K562 (cell line): Measurements from ENCODE around the gene GCN1. TPM values are rescaled to one million over a fixed set of nuclear protein-coding genes. Genes with fewer than 3 reads are reported as not detected.

Experiments used
- ADNP ChIP-seq: fragments of 200-800 bp; sonication (Bioruptor generic); IDR thresholded peaks from 2 replicates; pipeline ENCODE4 v1.6.1; 2016; ENCODE audit warnings: missing genetic modification characterization, missing compliant biosample characterization
- ATF3 ChIP-seq, 2 experiments: fragments of 450-650 bp in 1 of 2; sonication (generic) in 1 of 2; formaldehyde crosslinking in 1 of 2; IDR thresholded peaks in 1 of 2; conservative IDR thresholded peaks in 1 of 2; 2 replicates each; pipeline versions ENCODE4 v1.6.1 to v1.8.1; 2016 to 2023; ENCODE audit warnings: mild to moderate bottlenecking in 2 of 2, moderate library complexity in 2 of 2, inconsistent platforms in 1 of 2, missing genetic modification reagents in 1 of 2
- COPS2 ChIP-seq: fragments of 450-650 bp; conservative IDR thresholded peaks from 2 replicates; pipeline ENCODE4 v1.6.1; 2016; ENCODE audit warnings: mild to moderate bottlenecking, moderate library complexity
- DDX20 ChIP-seq: fragments of 450-650 bp; IDR thresholded peaks from 2 replicates; pipeline ENCODE4 v1.6.1; 2016; ENCODE audit warnings: missing genetic modification characterization, low read depth, mild to moderate bottlenecking, missing compliant biosample characterization, moderate library complexity
- DNMT1 ChIP-seq: fragments of 450-650 bp; IDR thresholded peaks from 2 replicates; pipeline ENCODE4 v1.6.1; 2016; ENCODE audit warnings: antibody characterized with exemption, mild to moderate bottlenecking
- FOXJ3 ChIP-seq: sonication (generic); formaldehyde crosslinking; IDR thresholded peaks from 2 replicates; pipeline ENCODE4 v1.4.0; 2020; ENCODE audit warnings: mild to moderate bottlenecking, missing genetic modification reagents
- HOXB6 ChIP-seq: fragments of 250-450 bp; sonication (Bioruptor Pico); IDR thresholded peaks from 2 replicates; pipeline ENCODE4 v1.5.1; 2022; ENCODE audit warnings: mild to moderate bottlenecking, borderline replicate concordance
- ID3 ChIP-seq, 2 experiments: fragments of 250-450 bp in 1 of 2; fragments of 450-650 bp in 1 of 2; sonication (Bioruptor Pico) in 1 of 2; IDR thresholded peaks; 2 replicates each; pipeline versions ENCODE4 v1.6.1 to v1.8.0; 2016 to 2021; ENCODE audit warnings: mild to moderate bottlenecking in 2 of 2, moderate library complexity in 2 of 2, missing compliant biosample characterization in 1 of 2, missing genetic modification characterization in 1 of 2
- KDM5B ChIP-seq: fragments of 200-600 bp; sonication (generic); IDR thresholded peaks from 2 replicates; pipeline ENCODE4 v1.6.1; 2012; ENCODE audit warnings: low read depth, mild to moderate bottlenecking, moderate library complexity, low read length, control low read depth, inconsistent platforms; ENCODE audit not compliant: insufficient replicate concordance
- MEF2D ChIP-seq: conservative IDR thresholded peaks from 2 replicates; pipeline ENCODE4 v1.6.1; 2016; ENCODE audit warnings: low read depth, missing genetic modification characterization, missing compliant biosample characterization
- NCOA2 ChIP-seq, 2 experiments: fragments of 450-650 bp; IDR thresholded peaks; 2 replicates each; pipeline ENCODE4 v1.6.1; 2018; ENCODE audit warnings: mild to moderate bottlenecking in 2 of 2, moderate library complexity in 1 of 2; ENCODE audit not compliant: partially characterized antibody in 2 of 2
- NELFE ChIP-seq: IDR thresholded peaks from 2 replicates; pipeline ENCODE4 v1.6.1; 2011; ENCODE audit warnings: mild to moderate bottlenecking; ENCODE audit not compliant: insufficient read depth, insufficient read length
- RAD21 ChIP-seq, 2 experiments: fragments of 250-450 bp in 1 of 2; fragments of 450-650 bp in 1 of 2; sonication (Bioruptor Pico) in 1 of 2; formaldehyde crosslinking in 1 of 2; IDR thresholded peaks in 1 of 2; conservative IDR thresholded peaks in 1 of 2; 2 replicates each; pipeline versions ENCODE4 v1.4.0 to v1.8.0; 2020 to 2022; ENCODE audit warnings: mild to moderate bottlenecking in 2 of 2, moderate library complexity in 1 of 2
- RBFOX2 ChIP-seq: fragments of 200-400 bp; formaldehyde crosslinking; IDR thresholded peaks from 2 replicates; pipeline ENCODE4 v1.6.1; 2017; ENCODE audit warnings: low read depth, mild to moderate bottlenecking, low read length, moderate library complexity
- RBM22 ChIP-seq: fragments of 200-400 bp; formaldehyde crosslinking; IDR thresholded peaks from 2 replicates; pipeline ENCODE4 v1.6.1; 2018; ENCODE audit warnings: low read length, low read depth; ENCODE audit not compliant: poor library complexity, severe bottlenecking
- SIN3A ChIP-seq, 2 experiments: fragments of 150-350 bp in 1 of 2; IDR thresholded peaks; 2 replicates each; pipeline ENCODE4 v1.6.1; 2011 to 2016; ENCODE audit warnings: borderline replicate concordance in 2 of 2, low read depth in 2 of 2, low read length in 2 of 2, mild to moderate bottlenecking in 2 of 2, moderate library complexity in 2 of 2; ENCODE audit not compliant: control insufficient read depth in 1 of 2
- SMARCA4 ChIP-seq: fragments of 450-650 bp; IDR thresholded peaks from 2 replicates; pipeline ENCODE4 v1.6.1; 2016
- SP2 ChIP-seq: IDR thresholded peaks from 2 replicates; pipeline ENCODE4 v1.6.1; 2011; ENCODE audit warnings: mild to moderate bottlenecking, low read depth, low read length, moderate library complexity; ENCODE audit not compliant: poor library complexity, severe bottlenecking; ENCODE audit errors: extremely low read depth
- TCF7 ChIP-seq: sonication (generic); IDR thresholded peaks from 2 replicates; pipeline ENCODE4 v1.6.1; 2016; ENCODE audit warnings: antibody characterized with exemption, borderline replicate concordance
- THAP12 ChIP-seq: fragments of 250-450 bp; sonication (Bioruptor Pico); IDR thresholded peaks from 2 replicates; pipeline ENCODE4 v1.9.0; 2021; ENCODE audit warnings: mild to moderate bottlenecking, inconsistent platforms
- ZNF316 ChIP-seq: fragments of 450-650 bp; IDR thresholded peaks from 2 replicates; pipeline ENCODE4 v1.6.1; 2016
- ZNF57 ChIP-seq: fragments of 450-650 bp; formaldehyde crosslinking; IDR thresholded peaks from 2 replicates; pipeline ENCODE4 v1.4.0; 2020; ENCODE audit warnings: mild to moderate bottlenecking, moderate library complexity
- ZNF764 ChIP-seq: fragments of 250-450 bp; sonication (Bioruptor Pico); IDR thresholded peaks from 2 replicates; pipeline ENCODE4 v1.4.0; 2020; ENCODE audit warnings: low read depth, mild to moderate bottlenecking, moderate library complexity
- ZNF766 ChIP-seq: fragments of 200-800 bp; sonication (Bioruptor generic); conservative IDR thresholded peaks from 2 replicates; pipeline ENCODE4 v1.6.1; 2016; ENCODE audit warnings: missing genetic modification characterization, missing compliant biosample characterization
- polyA plus RNA-seq, 8 experiments: library from polyadenylated mRNA; depleted of rRNA in 4 of 8; stranded (reverse) in 5 of 8; unstranded in 3 of 8; fragments of >200 nt; fragmentation: Nextera tagmentation in 2 of 8; fragmentation: Illumina TruSeq in 1 of 8; extraction: Ambion mirVana in 2 of 8; extraction: Trizol in 1 of 8; gene quantifications; 2 replicates each; pipeline versions ENCODE4 v1.2.1 to v1.2.3, GENCODE V29; 2011 to 2014; ENCODE audit warnings: inconsistent platforms in 1 of 8, missing spikeins in 1 of 8
- total RNA-seq, 7 experiments: library from RNA; depleted of rRNA in 6 of 7; stranded (reverse); fragments of >200 nt in 6 of 7; fragmentation: Illumina TruSeq in 2 of 7; extraction: Trizol in 2 of 7; gene quantifications; 2 replicates each; pipeline versions ENCODE4 v1.2.1 to v1.2.3, GENCODE V29; 2011 to 2021; ENCODE audit warnings: low replicate concordance in 1 of 7

Gene GCN1
- total and polyA plus RNA-seq, 9 of the 15 experiments (the other 6 are each of a cell fraction or from before 2014, with no cell fraction given): 11.9 to 190 (median 51.7) TPM

- TF ChIP-seq DNMT1 (no peak), ZNF57 (no peak), COPS2 (no peak), SMARCA4 (peak; percentile 88), NCOA2 (IDR thresholded peaks at IDR 0.05; ENCODE audit: partially characterized antibody in 2 of 2) (no peak), RBFOX2 (no peak), NELFE (no peak), ATF3 (IDR thresholded peaks at IDR 0.05) (peak; percentile 91), ATF3 (CRISPR knock-in tag; conservative IDR thresholded peaks at IDR 0.05) (no peak), HOXB6 (no peak), MEF2D (tag) (no peak), TCF7 (no peak), RBM22 (no peak), RAD21 (CRISPR knock-in tag; conservative IDR thresholded peaks at IDR 0.05 in 1 of 2, IDR thresholded peaks at IDR 0.05 in 1 of 2) (peak in 1 of 2 experiments; percentile 13; a peak in 1 of 4 replicates), THAP12 (CRISPR knock-in tag) (no peak), ZNF764 (CRISPR knock-in tag) (no peak), SIN3A (IDR thresholded peaks at IDR 0.05; ENCODE audit: borderline replicate concordance in 2 of 2, control insufficient read depth in 1 of 2, low read depth in 2 of 2, low read length in 2 of 2) (no peak), ZNF766 (no peak), ID3 (CRISPR knock-in tag; IDR thresholded peaks at IDR 0.05) (no peak), ID3 (tag; IDR thresholded peaks at IDR 0.05) (peak; percentile 35; the same call in 1 of the 2 replicates), KDM5B (no peak), ADNP (tag) (no peak), SP2 (no peak), ZNF316 (peak; percentile 78), DDX20 (tag) (no peak), FOXJ3 (CRISPR knock-in tag) (no peak)
Observed at GRCh38 chr12:120231316-120232011, 36.9 kb upstream of the GCN1 start (continued).
